SK-N-SH treated with all-trans-retinoic acid at 6 μM for 48 hours (cell line): ENCODE measurements around the gene SMIM38.

Source experiments
- ATAC-seq: fragments of 200-7000 bp; cut with Tn5 transposase; 3 replicates; pipeline ENCODE4 v1.9.1; 2020; ENCODE audit warnings: mild to moderate bottlenecking, moderate library complexity
- ARNTL ChIP-seq: fragments of 450-650 bp; formaldehyde crosslinking; IDR thresholded peaks from 2 replicates; pipeline ENCODE4 v1.5.0; 2020; ENCODE audit warnings: low read depth, mild to moderate bottlenecking, moderate library complexity, borderline replicate concordance
- ESRRG ChIP-seq: fragments of 250-450 bp; sonication (Bioruptor Pico); IDR thresholded peaks from 2 replicates; pipeline ENCODE4 v1.6.1; 2021; ENCODE audit warnings: mild to moderate bottlenecking
- GLIS3 ChIP-seq: fragments of 250-450 bp; sonication (Bioruptor Pico); IDR thresholded peaks from 2 replicates; pipeline ENCODE4 v1.5.0; 2020; ENCODE audit warnings: mild to moderate bottlenecking, moderate library complexity
- ISL1 ChIP-seq: fragments of 250-450 bp; sonication (Bioruptor Pico); IDR thresholded peaks from 2 replicates; pipeline ENCODE4 v2.1.2; 2022; ENCODE audit warnings: mild to moderate bottlenecking, moderate library complexity
- OSR1 ChIP-seq: fragments of 250-450 bp; sonication (Bioruptor Pico); IDR thresholded peaks from 2 replicates; pipeline ENCODE4 v1.8.0; 2022; ENCODE audit warnings: moderate library complexity, mild to moderate bottlenecking, inconsistent platforms
- PPARA ChIP-seq: fragments of 250-450 bp; sonication (Bioruptor Pico); IDR thresholded peaks from 2 replicates; pipeline ENCODE4 v1.5.0; 2020; ENCODE audit warnings: mild to moderate bottlenecking, borderline replicate concordance
- SNAI2 ChIP-seq: fragments of 250-450 bp; sonication (Bioruptor Pico); IDR thresholded peaks from 2 replicates; pipeline ENCODE4 v1.5.0; 2020; ENCODE audit warnings: mild to moderate bottlenecking, moderate library complexity
- TCF4 ChIP-seq: fragments of 250-450 bp; sonication (Bioruptor Pico); IDR thresholded peaks from 2 replicates; pipeline ENCODE4 v1.8.0; 2021; ENCODE audit warnings: mild to moderate bottlenecking, moderate library complexity, borderline replicate concordance
- ZC3H10 ChIP-seq: fragments of 250-450 bp; sonication (Bioruptor Pico); IDR thresholded peaks from 2 replicates; pipeline ENCODE4 v1.5.1; 2021; ENCODE audit warnings: mild to moderate bottlenecking, moderate library complexity
- ZFP3 ChIP-seq: fragments of 250-450 bp; sonication (Bioruptor Pico); IDR thresholded peaks from 2 replicates; pipeline ENCODE4 v1.5.0; 2020; ENCODE audit warnings: mild to moderate bottlenecking, moderate library complexity
- ZFP30 ChIP-seq: fragments of 450-650 bp; formaldehyde crosslinking; IDR thresholded peaks from 2 replicates; pipeline ENCODE4 v1.5.0; 2022; ENCODE audit warnings: mild to moderate bottlenecking, moderate library complexity
- ZNF565 ChIP-seq: fragments of 450-650 bp; formaldehyde crosslinking; conservative IDR thresholded peaks from 2 replicates; pipeline ENCODE4 v1.5.0; 2020; ENCODE audit warnings: low read depth, mild to moderate bottlenecking, moderate library complexity
- ZNF70 ChIP-seq: fragments of 450-650 bp; formaldehyde crosslinking; IDR thresholded peaks from 2 replicates; pipeline ENCODE4 v1.5.0; 2020; ENCODE audit warnings: mild to moderate bottlenecking, moderate library complexity
- TF ChIP-seq, protein P1 (sequence below): fragments of 250-450 bp; sonication (Bioruptor Pico); IDR thresholded peaks from 2 replicates; pipeline ENCODE4 v1.8.0; 2020; ENCODE audit warnings: mild to moderate bottlenecking, moderate library complexity, borderline replicate concordance
- TF ChIP-seq, protein P2 (sequence below): fragments of 250-450 bp; sonication (Bioruptor Pico); IDR thresholded peaks from 2 replicates; pipeline ENCODE4 v1.5.0; 2020; ENCODE audit warnings: mild to moderate bottlenecking, moderate library complexity
- TF ChIP-seq, protein P3 (sequence below): fragments of 250-450 bp; sonication (Bioruptor Pico); IDR thresholded peaks from 2 replicates; pipeline ENCODE4 v1.5.1; 2021; ENCODE audit warnings: mild to moderate bottlenecking, moderate library complexity
- TF ChIP-seq, protein P4 (sequence below): fragments of 250-450 bp; sonication (Bioruptor Pico); IDR thresholded peaks from 2 replicates; pipeline ENCODE4 v1.5.1; 2020; ENCODE audit warnings: low read depth, mild to moderate bottlenecking, moderate library complexity
- TF ChIP-seq, protein P5 (sequence below): fragments of 250-450 bp; sonication (Bioruptor Pico); IDR thresholded peaks from 2 replicates; pipeline ENCODE4 v1.8.0; 2021; ENCODE audit warnings: low read depth, mild to moderate bottlenecking, moderate library complexity, borderline replicate concordance

The SMIM38 gene

DNA sequence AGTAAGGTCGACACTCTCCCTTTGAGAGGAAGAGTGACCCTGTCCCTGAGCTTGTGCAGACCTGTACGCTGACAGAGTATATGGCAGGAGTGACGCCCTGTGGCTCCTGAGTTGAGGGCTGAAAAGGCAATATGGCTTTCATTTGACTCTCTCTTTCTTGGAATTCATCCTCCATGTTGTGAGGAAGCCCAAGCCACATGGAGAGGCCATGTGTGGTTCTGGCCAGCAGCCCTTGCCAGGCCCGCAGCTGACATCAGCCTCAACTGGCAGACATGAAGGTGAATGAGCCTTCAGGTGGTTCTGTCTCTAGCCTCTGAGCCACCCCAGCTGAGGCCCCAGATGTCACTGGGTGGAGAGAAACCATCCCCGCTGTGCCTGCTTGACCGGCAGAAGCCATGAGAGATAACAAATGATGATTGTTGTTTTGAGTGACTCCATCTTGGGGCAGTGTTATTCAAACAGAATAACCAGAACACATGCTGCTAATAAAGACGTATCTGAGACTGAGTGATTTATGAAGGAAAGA lies 31.9 kb downstream of the SMIM38 start:
- TF ChIP-seq, protein P1, sequence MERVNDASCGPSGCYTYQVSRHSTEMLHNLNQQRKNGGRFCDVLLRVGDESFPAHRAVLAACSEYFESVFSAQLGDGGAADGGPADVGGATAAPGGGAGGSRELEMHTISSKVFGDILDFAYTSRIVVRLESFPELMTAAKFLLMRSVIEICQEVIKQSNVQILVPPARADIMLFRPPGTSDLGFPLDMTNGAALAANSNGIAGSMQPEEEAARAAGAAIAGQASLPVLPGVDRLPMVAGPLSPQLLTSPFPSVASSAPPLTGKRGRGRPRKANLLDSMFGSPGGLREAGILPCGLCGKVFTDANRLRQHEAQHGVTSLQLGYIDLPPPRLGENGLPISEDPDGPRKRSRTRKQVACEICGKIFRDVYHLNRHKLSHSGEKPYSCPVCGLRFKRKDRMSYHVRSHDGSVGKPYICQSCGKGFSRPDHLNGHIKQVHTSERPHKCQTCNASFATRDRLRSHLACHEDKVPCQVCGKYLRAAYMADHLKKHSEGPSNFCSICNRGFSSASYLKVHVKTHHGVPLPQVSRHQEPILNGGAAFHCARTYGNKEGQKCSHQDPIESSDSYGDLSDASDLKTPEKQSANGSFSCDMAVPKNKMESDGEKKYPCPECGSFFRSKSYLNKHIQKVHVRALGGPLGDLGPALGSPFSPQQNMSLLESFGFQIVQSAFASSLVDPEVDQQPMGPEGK (CRISPR knock-in tag) = no peak
- TF ChIP-seq OSR1 (CRISPR knock-in tag) = no peak
- no peak for TF ChIP-seq PPARA
- TF ChIP-seq ISL1 (CRISPR knock-in tag) = no peak
- TF ChIP-seq ZNF565 (CRISPR knock-in tag) = peak; percentile 100
- TF ChIP-seq ARNTL (CRISPR knock-in tag) = no peak
- no peak for TF ChIP-seq ZC3H10 (CRISPR knock-in tag)
- TF ChIP-seq, protein P2, sequence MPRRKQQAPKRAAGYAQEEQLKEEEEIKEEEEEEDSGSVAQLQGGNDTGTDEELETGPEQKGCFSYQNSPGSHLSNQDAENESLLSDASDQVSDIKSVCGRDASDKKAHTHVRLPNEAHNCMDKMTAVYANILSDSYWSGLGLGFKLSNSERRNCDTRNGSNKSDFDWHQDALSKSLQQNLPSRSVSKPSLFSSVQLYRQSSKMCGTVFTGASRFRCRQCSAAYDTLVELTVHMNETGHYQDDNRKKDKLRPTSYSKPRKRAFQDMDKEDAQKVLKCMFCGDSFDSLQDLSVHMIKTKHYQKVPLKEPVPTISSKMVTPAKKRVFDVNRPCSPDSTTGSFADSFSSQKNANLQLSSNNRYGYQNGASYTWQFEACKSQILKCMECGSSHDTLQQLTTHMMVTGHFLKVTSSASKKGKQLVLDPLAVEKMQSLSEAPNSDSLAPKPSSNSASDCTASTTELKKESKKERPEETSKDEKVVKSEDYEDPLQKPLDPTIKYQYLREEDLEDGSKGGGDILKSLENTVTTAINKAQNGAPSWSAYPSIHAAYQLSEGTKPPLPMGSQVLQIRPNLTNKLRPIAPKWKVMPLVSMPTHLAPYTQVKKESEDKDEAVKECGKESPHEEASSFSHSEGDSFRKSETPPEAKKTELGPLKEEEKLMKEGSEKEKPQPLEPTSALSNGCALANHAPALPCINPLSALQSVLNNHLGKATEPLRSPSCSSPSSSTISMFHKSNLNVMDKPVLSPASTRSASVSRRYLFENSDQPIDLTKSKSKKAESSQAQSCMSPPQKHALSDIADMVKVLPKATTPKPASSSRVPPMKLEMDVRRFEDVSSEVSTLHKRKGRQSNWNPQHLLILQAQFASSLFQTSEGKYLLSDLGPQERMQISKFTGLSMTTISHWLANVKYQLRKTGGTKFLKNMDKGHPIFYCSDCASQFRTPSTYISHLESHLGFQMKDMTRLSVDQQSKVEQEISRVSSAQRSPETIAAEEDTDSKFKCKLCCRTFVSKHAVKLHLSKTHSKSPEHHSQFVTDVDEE = no peak
- TF ChIP-seq, protein P3, sequence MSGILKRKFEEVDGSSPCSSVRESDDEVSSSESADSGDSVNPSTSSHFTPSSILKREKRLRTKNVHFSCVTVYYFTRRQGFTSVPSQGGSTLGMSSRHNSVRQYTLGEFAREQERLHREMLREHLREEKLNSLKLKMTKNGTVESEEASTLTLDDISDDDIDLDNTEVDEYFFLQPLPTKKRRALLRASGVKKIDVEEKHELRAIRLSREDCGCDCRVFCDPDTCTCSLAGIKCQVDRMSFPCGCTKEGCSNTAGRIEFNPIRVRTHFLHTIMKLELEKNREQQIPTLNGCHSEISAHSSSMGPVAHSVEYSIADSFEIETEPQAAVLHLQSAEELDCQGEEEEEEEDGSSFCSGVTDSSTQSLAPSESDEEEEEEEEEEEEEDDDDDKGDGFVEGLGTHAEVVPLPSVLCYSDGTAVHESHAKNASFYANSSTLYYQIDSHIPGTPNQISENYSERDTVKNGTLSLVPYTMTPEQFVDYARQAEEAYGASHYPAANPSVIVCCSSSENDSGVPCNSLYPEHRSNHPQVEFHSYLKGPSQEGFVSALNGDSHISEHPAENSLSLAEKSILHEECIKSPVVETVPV (CRISPR knock-in tag) = no peak
- no peak for TF ChIP-seq GLIS3 (CRISPR knock-in tag)
- no peak for TF ChIP-seq ZFP3 (CRISPR knock-in tag)
- TF ChIP-seq ZNF70 (CRISPR knock-in tag) = 0 out of 2 replicates have a peak, but pooled peaks have one; percentile 22
- no peak for ATAC-seq

DNA sequence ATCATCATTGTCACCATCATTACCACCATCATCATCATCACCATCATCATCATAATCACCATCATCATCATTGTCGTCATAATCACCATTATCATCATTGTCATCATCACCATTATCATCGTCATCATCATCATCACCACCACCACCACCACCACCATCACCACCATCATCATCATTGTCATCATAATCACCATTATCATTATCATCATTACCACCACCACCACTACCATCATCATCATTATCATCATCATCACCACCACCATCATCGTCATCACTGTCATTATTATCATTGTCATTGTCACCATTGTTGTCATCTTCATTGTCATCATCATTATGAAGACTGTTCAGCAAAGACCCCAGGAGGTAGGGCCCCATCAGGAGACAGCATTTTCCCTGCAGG lies 33.3 kb downstream of the SMIM38 start:
- no peak for TF ChIP-seq ZFP30
- TF ChIP-seq, protein P3 (CRISPR knock-in tag) = no peak
- TF ChIP-seq, protein P4, sequence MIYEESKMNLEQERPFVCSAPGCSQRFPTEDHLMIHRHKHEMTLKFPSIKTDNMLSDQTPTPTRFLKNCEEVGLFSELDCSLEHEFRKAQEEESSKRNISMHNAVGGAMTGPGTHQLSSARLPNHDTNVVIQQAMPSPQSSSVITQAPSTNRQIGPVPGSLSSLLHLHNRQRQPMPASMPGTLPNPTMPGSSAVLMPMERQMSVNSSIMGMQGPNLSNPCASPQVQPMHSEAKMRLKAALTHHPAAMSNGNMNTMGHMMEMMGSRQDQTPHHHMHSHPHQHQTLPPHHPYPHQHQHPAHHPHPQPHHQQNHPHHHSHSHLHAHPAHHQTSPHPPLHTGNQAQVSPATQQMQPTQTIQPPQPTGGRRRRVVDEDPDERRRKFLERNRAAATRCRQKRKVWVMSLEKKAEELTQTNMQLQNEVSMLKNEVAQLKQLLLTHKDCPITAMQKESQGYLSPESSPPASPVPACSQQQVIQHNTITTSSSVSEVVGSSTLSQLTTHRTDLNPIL = no peak
- no peak for TF ChIP-seq ARNTL (CRISPR knock-in tag)
- no peak for TF ChIP-seq OSR1 (CRISPR knock-in tag)
- ATAC-seq = no peak

DNA sequence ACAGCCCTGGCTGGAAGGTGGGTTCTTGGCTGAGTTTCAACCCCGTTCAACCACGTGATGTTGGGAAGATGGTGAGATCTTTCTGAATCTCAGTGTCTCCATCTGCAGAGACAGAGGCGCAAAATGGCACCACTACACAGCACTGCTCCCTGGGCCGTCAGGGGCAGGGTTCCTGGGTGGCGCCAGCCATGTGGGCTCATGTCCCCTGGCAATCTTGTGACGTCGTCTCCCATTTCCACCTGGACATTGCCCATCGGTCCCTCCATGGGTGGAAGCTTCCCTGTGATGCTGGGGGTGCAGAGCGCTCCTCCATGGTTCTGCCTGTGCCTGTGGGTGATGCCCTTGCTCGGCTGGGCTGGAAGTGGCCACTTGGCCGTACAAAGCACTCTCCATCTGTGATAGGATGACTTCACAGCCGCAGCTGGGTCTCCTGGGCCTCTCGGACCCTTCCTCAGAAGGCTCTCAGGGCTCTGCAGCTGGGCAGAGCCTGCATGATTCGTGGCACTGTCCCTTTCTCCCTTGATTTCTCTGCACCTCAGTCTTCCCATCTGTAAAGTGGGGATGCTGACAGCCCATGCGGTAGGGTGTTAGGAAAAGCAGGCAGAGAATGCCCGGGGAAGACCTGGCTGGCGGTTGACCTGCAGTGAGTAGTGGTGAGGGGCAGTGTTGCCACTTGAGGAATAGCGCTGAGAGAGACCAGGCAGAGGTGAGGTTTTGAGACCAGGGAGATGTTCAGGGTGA lies 35.2 kb downstream of the SMIM38 start:
- no peak for ATAC-seq
- TF ChIP-seq, protein P1 (CRISPR knock-in tag) = no peak
- TF ChIP-seq SNAI2 (CRISPR knock-in tag) (no peak), ESRRG (CRISPR knock-in tag) (no peak), ZC3H10 (CRISPR knock-in tag) (no peak), ISL1 (CRISPR knock-in tag) (no peak), TCF4 (CRISPR knock-in tag) (no peak), OSR1 (CRISPR knock-in tag) (no peak), ZFP3 (CRISPR knock-in tag) (no peak)
- TF ChIP-seq, protein P2 = no peak
- TF ChIP-seq, protein P5, sequence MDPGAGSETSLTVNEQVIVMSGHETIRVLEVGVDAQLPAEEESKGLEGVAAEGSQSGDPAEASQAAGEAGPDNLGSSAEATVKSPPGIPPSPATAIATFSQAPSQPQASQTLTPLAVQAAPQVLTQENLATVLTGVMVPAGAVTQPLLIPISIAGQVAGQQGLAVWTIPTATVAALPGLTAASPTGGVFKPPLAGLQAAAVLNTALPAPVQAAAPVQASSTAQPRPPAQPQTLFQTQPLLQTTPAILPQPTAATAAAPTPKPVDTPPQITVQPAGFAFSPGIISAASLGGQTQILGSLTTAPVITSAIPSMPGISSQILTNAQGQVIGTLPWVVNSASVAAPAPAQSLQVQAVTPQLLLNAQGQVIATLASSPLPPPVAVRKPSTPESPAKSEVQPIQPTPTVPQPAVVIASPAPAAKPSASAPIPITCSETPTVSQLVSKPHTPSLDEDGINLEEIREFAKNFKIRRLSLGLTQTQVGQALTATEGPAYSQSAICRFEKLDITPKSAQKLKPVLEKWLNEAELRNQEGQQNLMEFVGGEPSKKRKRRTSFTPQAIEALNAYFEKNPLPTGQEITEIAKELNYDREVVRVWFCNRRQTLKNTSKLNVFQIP (CRISPR knock-in tag) = no peak
- TF ChIP-seq, protein P4 = no peak
